Endothelial cell of hepatic sinusoid (primary cell): Measurements from ENCODE around the gene PTPA.
"Not testable (repeated sequence)": the region's sequence is repeated elsewhere in the genome, so short reads cannot be mapped to it uniquely, and the experiment has no call there.

Source experiments
- in situ Hi-C: cut with HindIII; loops from 2 replicates; pipeline ENCODE4 v1.10.0; 2017; ENCODE audit warnings: low sequenced_read_pairs

The PTPA gene

DNA sequence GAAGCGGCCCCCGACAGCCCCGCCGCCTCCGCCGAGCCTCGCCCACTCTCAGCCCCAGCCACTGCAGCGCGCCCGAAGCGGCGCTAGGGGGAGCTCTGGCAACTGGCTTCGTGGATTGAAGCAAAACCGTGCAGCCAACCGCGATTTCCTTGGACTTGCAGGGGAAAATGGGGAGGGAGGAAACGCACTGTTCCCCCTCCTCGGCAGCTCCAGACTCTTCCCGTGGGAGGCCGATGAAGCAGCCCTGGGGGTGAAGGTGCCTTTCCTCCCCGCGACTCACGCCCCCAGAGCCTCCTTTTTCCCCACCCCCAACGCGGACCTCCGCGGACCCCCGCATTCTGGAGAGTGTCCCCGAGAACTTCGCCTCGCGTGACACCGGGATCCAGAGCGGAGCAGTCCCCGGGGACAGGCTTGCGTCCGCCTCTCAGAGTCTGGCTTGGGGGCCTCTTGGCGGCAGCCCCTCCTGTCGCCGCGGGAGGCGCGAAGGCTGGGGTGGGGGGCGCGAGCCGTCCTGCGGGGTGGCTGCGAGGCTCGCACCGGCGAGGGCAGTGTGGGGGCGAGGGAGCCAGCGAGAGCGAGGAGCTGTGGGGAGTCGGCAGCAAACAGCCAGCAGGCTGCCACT lies 63.0 kb downstream of the PTPA start:
- in situ Hi-C loops = loop anchor here (5.0 kb wide), 3 partner anchors 42 to 458 kb away; no protein-coding TSS in a partner anchor

DNA sequence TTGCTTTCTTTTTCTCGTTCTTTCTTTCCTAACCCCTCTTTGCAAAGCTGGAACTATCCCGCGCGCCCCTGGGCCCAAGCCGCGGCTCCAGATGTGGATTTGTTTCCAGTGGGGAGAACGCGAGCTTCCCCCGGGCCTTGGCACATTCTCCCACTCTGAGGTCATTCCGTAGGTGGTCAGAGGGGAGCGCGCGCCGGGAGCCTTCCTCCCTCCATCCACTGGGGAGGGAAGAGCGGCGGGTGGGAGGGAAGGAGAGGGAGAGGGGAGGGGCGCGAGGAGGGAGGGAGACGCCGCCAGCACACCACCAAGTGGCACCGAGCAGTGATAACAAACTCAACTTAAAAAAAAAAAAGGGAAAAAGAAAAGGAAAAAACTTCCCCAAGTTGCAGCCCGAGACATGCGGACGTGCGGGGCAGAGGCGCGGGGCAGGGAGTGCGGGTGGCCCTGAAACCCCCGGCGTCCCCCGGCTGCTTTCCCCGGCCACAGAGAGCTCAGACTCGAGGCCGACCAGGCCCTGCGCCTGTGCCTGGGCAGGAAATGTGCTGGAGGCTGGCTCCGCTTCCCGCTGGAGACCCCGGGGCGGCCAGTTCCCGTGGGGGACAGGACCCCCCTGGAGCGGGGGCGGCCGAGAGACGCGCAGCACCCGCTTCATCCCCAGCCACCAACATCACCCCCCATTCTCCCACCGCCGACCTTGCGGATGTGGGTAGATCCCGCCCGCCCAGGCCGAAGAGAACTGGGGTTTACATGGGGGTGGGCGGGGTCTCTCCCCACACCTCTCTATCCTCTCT lies 63.7 kb downstream of the PTPA start:
- in situ Hi-C loops = loop anchor here (5.0 kb wide), 3 partner anchors 43 to 457 kb away; no protein-coding TSS in a partner anchor

DNA sequence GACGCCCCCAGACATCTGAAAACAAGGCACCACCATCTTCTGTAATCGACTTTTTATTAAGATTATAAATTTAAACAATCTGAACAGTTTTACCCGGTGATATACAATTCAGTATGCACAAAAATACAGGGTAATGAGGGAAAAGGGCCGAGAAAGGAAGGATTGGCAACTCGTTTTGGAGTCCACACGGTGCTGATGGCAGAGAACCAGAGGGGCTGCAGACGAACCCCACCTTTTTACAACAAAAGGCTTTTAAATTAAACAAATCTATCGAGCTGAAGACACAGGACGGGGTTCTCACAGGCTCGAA lies 64.3 kb downstream of the PTPA start:
- in situ Hi-C loops = no loop called here

DNA sequence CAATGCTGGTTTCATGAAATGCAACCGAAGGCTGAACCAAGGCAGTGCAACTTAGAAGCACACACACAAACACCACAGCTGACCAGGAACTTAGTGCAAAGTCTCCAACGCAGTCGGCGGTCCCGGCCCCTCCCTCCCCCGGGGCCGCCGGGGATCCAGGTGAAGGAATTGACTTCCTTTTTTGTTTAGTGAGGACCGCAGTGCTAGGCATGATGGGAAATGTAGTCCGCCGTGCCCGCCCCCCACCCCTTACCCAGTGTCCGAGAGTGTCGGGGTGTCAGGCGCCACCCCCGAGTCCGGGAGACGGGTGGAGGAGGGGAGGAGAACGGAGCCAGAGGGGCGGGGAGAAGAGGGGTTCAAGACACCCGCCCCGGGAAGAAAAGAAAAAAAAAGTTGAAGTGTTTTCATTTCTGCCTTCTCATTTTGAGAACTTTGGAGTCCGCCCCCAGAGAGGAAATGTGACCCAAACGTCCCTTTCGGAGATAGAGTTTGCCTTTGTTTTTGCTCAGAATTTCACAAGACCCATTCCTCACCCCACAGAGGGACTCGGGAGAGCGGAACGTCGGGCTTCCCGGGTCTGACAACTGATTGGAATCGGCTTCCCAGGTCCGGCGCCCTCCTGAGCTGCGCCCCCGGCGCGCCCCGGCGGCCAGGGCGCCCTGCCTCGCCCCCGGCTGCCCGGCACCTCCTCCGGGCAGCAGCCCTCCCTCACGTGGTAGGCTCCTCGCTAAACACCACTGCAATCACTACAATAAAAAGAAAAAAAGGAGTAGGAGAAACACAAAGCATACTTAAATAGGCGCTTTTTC lies 64.8 kb downstream of the PTPA start:
- in situ Hi-C loops = no loop called here

DNA sequence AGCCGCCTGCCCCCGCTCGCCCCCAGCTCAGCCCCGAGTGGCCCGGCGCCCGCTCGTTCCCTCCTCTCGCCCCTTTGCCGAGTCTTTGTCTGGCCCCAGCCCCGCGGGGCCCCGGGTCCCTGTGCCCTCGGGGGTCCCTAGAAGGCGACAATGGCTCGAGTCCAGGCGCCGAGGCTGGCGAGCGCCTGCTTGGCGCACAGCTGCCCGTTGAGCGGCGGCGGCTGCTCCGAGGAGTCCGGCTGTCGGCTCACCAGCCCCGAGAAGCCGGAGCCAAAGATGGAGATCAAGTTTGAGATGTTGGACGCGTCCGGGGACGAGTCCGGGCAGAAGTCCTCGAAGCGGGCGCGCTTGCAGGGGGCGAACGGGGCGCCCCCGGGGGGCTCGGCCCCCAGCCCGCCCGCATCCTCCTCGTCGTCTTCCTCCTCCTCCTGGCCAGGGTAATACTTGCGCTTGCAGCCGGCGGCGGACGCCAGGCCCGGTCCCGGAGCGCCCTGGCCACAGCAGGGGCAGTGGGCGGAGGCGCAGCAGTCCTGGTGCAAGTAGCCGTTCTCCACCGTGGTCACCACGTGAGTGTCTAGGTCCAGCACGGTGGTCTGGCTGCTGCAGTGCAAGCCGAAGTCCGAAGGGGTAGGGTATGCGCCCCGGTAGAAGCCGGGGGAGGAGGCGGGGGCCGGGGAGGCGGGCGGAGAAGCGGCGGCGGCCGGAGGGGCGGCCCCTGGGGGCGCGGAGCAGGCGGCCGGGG lies 65.7 kb downstream of the PTPA start:
- in situ Hi-C loops = no loop called here

DNA sequence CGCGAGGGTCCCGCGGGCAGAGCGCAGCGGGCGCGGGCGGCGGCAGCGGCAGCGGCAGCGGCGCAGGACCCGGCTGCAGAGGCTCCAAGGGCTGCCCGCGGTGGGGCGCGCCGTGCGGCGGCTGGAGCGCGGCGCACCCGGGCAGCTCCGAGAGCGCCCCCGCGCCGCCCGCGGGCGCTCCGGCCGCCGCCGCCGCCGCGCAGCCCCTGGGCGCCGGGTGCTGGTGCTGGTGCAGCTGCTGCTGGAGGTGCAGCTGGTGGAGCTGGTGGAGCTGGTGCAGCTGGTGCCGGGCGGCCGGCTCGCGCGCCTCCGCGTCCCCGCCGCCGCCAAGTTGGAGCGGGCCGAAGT lies 66.2 kb downstream of the PTPA start:
- in situ Hi-C loops = no loop called here

DNA sequence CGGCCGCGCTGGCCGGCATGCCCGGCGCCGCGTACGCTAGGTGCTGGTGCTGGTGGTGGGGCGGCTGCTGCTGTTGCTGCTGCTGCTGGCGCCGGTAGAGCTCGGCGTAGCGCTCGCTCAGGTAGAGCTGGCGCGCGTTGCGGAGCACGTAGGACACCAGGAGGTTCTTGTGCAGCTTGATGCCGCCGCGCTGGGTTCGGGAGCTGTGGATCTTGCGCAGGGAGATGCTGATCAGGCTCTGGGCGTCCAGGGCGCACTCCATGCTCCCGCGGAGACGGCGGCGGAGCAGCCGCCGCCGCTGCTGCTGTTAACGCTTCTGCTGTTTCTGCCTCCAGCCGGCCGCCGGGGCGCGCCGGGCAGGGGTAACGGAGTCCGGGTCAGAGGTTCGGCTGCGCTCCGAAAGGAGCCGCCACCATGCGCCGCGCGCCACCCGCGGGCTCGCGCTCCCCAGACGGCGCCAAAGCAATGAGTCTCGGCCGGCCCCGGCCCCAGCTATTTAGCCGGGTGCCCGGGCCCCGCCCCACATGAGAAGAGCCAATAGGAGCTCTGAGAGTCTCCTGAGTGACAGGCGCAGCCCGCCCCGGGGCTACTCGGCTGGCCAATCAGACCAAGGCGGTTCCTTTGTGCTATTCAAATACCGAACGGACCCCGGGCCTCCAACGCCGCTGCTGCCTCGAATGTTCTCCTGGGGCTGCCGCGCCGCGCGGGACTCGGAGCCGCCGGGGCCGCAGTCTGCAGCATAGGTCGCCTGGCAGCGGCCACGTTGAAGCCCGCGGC lies 66.8 kb downstream of the PTPA start, which contains the start of gene IER5L:
TSS of gene IER5L (minus strand) at position 471 of the 777 bp plus-strand sequence. CDS start at position 262, 209 bp downstream.
- in situ Hi-C loops = no loop called here

DNA sequence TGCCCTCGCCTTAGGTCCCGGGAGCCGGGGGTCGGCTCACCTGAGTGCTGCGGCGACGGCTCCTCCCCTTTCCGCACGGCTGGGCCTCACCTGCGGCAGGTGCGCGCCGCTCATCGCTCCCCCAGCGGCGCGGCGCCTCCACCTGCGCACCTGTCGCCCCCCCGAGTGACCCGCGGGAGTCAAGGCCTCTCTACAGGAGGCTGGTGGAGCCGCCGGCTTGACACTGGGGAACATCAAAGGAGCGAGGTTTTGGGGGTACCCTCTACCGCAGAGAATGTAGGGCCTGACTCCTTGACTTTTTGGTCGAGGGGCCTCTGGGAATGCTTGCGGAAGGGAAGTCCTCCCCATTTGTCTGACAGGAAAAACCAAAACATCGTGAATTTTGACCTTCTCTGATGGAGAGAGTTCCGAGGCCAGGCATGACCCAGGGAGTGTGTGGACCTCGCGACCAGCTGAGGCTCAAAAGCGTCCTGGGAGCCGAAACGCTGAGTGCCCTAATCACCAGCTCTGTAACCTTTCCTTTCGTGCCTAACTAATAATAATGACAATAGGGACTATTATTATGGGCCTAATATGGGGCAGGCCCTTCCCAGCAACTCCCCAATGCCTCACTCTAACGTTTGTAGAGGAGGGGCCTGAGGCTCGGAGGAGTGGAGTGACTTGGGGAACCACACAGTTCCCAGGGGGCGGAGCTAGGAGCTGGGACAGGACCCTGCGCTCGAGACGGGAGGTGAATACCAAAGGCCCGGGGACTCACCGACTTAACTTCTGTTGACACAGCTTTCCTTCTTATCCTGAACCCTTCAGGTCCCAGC lies 67.6 kb downstream of the PTPA start:
- in situ Hi-C loops = no loop called here

DNA sequence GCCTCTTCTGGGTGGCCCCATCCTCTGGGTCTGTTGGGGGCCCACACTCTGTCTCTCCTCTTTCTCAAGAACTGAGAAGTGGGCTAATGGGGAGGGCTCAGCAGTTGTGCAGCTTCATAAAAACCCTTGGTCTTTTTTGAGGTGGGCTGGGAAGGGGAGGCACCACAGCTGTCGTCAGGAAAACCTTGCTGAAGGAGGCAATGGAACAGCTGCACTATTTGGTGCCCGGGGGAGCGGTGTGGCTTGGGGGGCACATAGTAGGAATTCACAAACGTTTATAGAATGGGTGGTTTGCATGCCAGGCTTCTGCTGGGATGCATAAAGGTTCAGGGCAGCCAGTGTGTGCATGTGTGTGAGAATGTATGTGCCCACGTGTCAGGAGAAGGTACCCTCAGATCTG lies 70.0 kb downstream of the PTPA start:
- in situ Hi-C loops = no loop called here

DNA sequence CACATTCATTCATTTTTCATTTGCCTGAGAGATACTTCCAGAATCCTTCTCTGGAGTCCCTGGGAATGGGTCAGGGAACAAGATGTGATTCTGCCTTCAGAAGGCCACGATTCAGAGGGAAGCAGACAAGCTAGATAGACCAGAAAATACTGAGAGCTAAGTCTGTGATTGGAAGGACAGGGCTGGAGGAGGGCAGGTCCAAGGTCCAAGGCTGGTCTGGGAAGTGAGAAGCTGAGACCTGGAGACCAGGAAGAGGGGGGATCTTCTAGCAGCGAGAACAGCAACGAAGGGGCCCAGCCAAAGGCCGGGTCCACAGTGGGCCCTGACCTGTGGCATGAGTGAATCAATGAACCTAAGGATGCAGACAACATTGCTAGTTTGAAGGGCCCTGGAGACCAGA lies 70.9 kb downstream of the PTPA start:
- in situ Hi-C loops = no loop called here

DNA sequence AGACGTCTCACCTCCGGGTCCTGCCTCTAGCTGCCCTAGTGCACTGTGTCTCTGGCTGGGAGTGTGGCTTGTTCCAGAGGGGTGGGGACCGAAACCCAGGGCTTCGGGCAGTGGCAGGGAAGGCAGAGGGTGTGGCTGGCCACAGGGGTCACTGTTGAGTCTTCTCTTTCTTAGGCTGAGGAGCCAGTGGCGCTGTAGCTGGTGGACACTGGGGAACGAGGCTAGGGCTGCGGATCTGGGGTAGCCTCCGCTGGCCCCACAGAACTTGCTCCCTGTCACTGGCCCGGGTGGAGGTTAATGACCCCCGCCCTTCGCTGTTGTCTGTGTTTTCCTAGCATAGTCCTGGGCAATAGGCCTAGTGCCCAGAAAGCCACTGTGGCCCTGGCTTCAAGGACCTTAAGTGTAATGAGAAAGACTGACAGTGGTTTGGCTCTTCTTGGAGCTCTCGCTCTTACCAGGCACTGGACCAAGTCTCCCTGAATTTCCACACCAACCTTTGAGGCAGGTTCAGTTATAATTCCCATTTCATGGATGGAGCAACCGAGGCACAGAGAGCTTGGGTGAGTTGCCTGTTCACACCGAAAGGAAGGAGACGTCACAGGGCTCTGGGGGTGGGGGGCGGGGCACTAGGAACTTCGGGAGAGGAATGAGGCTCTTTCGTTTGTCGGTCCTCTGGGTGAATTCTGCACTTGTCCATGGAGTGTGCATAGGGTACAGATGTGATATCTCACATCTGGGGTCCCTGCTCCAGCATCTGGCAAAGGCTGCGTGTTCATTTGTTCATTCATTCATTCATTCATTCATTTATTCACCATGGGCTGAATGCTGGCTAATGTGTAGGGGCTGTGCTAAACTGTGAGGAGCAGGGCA lies 71.6 kb downstream of the PTPA start:
- in situ Hi-C loops = no loop called here

DNA sequence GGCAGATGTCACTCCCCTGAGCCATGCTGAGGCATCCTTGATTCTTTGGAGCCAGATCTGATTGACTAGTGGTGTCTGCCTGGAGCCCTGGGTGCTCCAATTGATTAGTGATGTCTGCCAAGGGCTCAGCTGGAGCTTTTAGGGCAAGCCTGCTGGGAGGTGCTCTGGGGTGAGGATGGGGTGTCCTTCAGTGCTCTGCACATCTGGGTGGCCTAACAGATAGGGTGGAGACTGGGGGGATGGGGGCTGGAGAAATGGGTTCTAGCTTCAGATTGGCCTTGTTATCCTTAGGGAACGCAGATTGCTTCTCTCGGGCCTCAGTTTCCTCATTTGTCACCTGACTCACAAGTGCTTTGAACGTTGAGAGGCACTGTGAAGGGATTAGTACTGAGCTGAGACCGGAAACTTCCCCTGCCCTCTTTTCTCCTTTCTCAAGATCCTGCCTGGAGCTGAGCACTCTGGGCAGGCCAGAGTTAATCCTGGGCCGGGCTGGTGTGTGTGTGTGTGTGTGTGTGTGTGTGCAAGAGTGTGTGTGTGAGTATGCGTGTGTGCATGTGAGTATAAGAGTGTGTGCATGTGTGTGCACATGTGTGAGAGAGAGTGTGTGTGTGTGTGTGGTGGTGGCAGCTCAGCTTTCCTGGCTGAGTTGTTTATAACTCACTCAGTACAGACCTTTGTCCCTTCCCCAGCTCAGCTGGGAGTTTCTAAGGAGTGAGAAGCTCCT lies 72.4 kb downstream of the PTPA start:
- in situ Hi-C loops = no loop called here

DNA sequence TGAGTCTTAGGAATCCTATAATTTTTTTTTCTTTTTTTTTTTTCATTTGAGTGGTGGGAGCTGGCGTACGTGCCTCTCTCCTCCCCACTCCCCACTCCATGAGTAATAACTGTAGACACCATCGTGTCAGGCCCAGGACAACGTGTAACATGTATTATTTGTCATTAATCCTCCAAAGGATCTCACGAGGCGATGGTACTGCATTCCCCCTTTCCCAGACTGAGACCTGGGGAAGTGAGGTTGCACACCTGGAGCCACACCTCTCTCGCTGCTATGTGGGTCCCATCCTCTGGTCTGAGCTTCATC lies 73.0 kb downstream of the PTPA start:
- in situ Hi-C loops = no loop called here

DNA sequence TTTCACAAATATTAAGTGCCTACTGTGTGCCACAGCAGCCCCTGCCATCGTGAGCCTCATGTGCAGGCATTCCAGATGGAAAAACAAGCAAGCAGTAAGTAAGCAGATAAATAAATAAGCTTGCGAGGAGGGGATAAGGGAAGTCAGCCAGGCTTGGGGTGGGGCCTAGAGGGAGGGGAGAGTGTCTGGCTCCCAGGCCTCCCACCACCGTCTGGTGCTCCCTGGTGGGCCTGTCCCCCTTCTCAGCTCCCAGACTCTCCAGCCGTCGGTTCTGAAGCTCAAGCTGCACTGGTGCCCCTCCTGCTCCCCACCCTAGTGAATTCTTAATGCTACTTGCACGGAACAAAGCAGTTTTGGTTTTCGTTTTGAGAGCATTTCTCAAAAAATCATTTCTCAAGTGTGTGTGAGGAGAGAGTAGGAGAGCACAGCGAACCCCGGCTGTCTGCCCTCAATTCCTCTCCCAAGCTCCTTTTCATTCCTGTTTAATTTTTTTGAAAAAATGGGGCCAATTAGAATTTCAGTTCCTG lies 73.4 kb downstream of the PTPA start:
- in situ Hi-C loops = no loop called here

DNA sequence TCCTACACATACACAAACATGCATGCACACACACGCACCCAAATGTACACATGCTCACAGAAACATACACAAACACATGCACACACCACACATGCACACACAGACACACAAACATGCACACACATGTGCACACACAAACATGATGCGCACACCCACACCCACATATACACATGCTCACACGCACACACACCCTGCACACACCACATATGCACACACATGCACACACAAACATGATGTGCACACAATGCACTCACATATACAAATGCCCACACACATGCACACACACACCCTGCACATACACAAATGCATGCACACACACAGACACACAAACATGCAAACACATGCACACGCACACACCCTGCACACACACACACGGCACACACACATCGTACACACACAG lies 74.2 kb downstream of the PTPA start:
- in situ Hi-C loops = no loop called here

DNA sequence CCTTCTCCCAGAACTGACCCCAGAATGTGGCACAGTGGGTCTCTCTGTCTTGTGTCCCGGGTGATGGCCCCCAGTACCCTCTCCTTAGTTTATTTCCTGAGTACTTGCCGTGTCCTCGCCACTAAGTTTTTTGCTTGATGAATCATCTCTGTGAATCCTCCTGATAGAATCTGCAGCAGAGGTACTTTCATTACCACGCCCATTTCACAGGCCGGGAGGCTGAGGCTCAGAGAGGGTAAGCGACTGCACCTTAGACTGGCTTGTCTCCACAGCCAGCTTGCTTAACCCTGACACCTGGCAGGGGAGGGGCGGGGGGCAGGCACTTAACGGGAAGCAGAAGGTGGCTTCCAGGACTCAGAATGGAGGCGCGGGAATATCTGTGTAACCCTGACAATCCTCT lies 74.8 kb downstream of the PTPA start:
- in situ Hi-C loops = no loop called here

DNA sequence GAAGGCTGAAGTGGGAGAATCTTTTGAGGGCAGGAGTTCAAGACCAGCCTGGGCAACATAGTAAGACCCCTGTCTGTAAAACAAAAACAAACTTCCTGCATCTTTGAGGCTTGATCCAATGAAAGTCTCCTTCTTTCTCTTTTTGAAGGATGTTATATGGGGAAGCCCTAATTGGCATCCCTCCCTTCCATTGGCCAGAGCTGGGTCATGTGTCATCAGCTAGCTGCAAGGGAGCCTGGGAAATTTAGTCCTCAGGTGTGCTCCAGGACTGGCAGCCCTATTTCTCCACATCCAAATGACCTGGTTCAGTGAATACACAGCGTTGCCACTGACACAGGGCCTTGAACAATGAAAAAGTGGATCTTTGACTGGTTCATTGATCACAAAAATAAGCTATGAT lies 75.8 kb downstream of the PTPA start:
- in situ Hi-C loops = no loop called here

DNA sequence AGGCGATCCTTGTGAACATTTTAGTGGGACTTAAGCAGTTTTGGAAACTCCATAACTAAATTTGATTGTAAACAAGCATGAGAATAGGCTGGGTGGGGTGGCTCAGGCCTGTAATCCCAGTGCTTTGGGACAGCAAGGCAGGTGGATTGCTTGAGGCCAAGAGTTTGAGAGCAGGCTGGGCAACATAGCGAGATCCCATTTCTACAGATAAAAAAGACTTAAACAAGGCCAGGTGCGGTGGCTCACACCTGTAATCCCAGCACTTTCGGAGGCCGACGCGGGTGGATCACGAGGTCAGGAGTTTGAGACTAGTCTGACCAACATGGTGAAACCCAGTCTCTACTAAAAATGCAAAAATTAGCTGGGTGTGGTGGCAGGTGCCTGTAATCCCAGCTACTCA lies 78.8 kb downstream of the PTPA start:
- in situ Hi-C loops = not testable (repeated sequence)
